Uterus (tissue), 4 donors: ENCODE measurements around the gene NXPH4. TPM values are rescaled to one million over a fixed set of nuclear protein-coding genes. Genes with fewer than 3 reads are reported as not detected.

ENCODE experiments used
- DNase-seq, 2 donors: peaks; one replicate each; pipeline ENCODE4 v3.0.0-alpha.2; 2019 to 2020
- H3K27ac ChIP-seq, 2 donors: fragments of 200-600 bp; sonication (generic); 1 replicate in 1 of 2; 2 replicates in 1 of 2; pipeline ENCODE4 v1.5.1; 2016 to 2018
- H3K27me3 ChIP-seq, 2 donors: fragments of 200-600 bp; sonication (generic); one replicate each; pipeline ENCODE4 v1.5.1; 2018 to 2019; ENCODE audit warnings: control low read depth in 1 of 2
- H3K36me3 ChIP-seq, 2 donors: fragments of 200-600 bp; sonication (generic); one replicate each; pipeline ENCODE4 v1.5.1; 2019; ENCODE audit warnings: control low read depth in 1 of 2
- H3K4me1 ChIP-seq, 2 donors: fragments of 200-600 bp; sonication (generic); one replicate each; pipeline ENCODE4 v1.5.1; 2018 to 2019; ENCODE audit warnings: control low read depth in 1 of 2
- H3K4me3 ChIP-seq, 2 donors: fragments of 200-600 bp; sonication (generic); 1 replicate in 1 of 2; 2 replicates in 1 of 2; pipeline ENCODE4 v1.5.1; 2018 to 2019; ENCODE audit warnings: mild to moderate bottlenecking in 1 of 2
- H3K9me3 ChIP-seq, 2 donors: fragments of 200-600 bp; sonication (generic); one replicate each; pipeline ENCODE4 v1.5.1; 2019; ENCODE audit warnings: control low read depth in 1 of 2
- POLR2A ChIP-seq, 2 donors: fragments of 450-650 bp; IDR thresholded peaks; one replicate each; pipeline ENCODE4 v1.6.1; 2016; ENCODE audit warnings: antibody characterized with exemption in 2 of 2, mild to moderate bottlenecking in 1 of 2, moderate library complexity in 1 of 2
- intact Hi-C: fragments of 100-400 bp; cut with DNase I; formaldehyde crosslinking; loops from one replicate; pipeline ENCODE4 v1.15.1; 2023; ENCODE audit warnings: low total_unique reads
- total RNA-seq, 4 donors: library from RNA; depleted of rRNA in 3 of 4; stranded (reverse); fragments of >200 nt in 3 of 4; gene quantifications; one replicate each; pipeline versions ENCODE4 v1.1.0 to v1.2.4, GENCODE V29; 2014 to 2023
- TF ChIP-seq, protein P1 (sequence below), 4 experiments: fragments of 200-600 bp in 2 of 4; fragments of 450-650 bp in 2 of 4; sonication (generic) in 2 of 4; IDR thresholded peaks; one replicate each; pipeline ENCODE4 v1.5.1; 2016 to 2019; ENCODE audit warnings: antibody characterized with exemption in 4 of 4, mild to moderate bottlenecking in 2 of 4, moderate library complexity in 1 of 4
- donor health status: DM: yes; HTN: yes; CAD: no.

Gene NXPH4
- total RNA-seq, 4 donors from 2014 or later, result 6.3 TPM; not detected in 3

- no peaks in the 10 kb centered on the region for H3K27me3 ChIP-seq
- H3K9me3 ChIP-seq, result no peaks in the 10 kb centered on the region
- intact Hi-C loops, result no loop called here
- peak overlapping the region in 1 of 2 donors; percentile 17 for H3K27ac ChIP-seq
- no peaks in the 10 kb centered on the region for H3K36me3 ChIP-seq
- no peak for TF ChIP-seq POLR2A (IDR thresholded peaks at IDR 0.05)
- TF ChIP-seq, protein P1, sequence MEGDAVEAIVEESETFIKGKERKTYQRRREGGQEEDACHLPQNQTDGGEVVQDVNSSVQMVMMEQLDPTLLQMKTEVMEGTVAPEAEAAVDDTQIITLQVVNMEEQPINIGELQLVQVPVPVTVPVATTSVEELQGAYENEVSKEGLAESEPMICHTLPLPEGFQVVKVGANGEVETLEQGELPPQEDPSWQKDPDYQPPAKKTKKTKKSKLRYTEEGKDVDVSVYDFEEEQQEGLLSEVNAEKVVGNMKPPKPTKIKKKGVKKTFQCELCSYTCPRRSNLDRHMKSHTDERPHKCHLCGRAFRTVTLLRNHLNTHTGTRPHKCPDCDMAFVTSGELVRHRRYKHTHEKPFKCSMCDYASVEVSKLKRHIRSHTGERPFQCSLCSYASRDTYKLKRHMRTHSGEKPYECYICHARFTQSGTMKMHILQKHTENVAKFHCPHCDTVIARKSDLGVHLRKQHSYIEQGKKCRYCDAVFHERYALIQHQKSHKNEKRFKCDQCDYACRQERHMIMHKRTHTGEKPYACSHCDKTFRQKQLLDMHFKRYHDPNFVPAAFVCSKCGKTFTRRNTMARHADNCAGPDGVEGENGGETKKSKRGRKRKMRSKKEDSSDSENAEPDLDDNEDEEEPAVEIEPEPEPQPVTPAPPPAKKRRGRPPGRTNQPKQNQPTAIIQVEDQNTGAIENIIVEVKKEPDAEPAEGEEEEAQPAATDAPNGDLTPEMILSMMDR (IDR thresholded peaks at IDR 0.05), result no peak
- no peak for DNase-seq
- H3K4me1 ChIP-seq, result no peaks in the 10 kb centered on the region
- no peak overlapping the region for H3K4me3 ChIP-seq
Observed at GRCh38 chr12:57169969-57170368, 46.6 kb upstream of the NXPH4 start.

DNA sequence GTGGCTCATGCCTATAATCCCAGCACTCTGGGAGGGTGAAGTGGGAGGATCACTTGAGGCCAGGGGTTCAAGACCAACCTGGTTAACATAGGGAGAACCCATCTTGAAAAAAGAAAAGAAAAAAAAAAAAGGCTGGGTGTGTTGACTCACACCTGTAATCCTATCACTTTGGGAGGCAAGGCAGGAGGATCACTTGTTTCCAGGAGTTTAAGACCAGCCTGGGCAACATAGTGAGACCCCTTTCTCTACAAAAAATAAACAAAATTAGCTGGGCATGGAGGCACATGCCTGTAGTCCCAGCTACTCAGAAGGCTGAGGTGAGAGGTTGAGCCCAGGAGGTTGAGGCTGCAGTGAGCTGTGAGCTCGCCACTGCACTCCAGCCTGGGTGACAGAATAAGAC, 46.2 kb upstream of the NXPH4 start:
- Histone ChIP-seq H3K4me1 (no peaks in the 10 kb centered on the region), H3K36me3 (no peaks in the 10 kb centered on the region), H3K27me3 (no peaks in the 10 kb centered on the region), H3K9me3 (no peaks in the 10 kb centered on the region), H3K27ac (peak overlapping the region in 1 of 2 donors; percentile 17), H3K4me3 (no peak overlapping the region)
- DNase-seq, result no peak
- TF ChIP-seq, protein P1 (IDR thresholded peaks at IDR 0.05), result no peak
- TF ChIP-seq POLR2A (IDR thresholded peaks at IDR 0.05), result no peak
- intact Hi-C loops, result no loop called here

DNA sequence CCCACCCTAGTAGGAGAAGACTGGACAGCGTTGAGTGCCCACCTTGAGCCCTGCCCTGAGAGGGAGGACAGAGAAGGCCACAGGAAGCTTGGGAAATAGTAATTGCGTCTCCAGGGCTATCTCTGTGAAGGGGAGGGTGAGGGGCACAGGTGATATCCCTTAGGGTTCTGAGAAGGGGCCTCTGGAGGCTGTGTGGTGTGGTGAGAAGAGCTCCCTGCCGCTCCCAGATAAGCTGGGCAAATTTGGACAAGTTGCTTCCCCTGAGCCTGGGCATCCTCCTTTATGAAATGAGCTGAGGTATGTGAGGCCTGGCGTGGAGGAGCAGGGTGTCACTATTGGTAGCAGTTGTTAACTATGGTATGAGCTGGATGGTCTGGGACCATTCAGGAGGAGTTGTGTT, 45.7 kb upstream of the NXPH4 start:
- no peak for DNase-seq
- intact Hi-C loops, result no loop called here
- TF ChIP-seq, protein P1 (IDR thresholded peaks at IDR 0.05), result no peak
- TF ChIP-seq POLR2A (IDR thresholded peaks at IDR 0.05), result no peak
- no peaks in the 10 kb centered on the region for H3K36me3 ChIP-seq
- no peak overlapping the region for H3K4me3 ChIP-seq
- H3K27me3 ChIP-seq, result no peaks in the 10 kb centered on the region
- H3K27ac ChIP-seq, result peak overlapping the region; percentile 56 to 57
- H3K4me1 ChIP-seq, result no peaks in the 10 kb centered on the region
- H3K9me3 ChIP-seq, result no peaks in the 10 kb centered on the region

DNA sequence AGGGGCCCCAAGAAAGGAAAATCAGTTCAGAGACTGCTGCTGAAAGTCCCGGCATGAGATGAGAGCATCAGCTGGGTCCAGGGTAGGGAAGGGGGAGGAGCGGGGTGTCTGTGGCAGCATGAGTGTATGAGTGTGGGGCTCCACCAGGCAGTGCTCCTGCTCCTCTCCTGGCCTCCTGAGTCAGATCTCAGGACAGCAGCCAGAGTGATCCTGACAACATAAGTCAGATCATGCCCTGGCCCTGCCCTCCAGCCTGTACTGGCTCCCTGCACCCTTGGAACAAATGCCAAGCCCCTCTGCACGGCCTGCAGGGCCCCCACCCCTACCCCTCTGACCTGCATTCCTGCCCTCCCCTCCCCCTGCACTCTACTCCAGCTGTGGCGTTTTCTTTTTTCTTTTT, 44.9 kb upstream of the NXPH4 start:
- no peaks in the 10 kb centered on the region for H3K36me3 ChIP-seq
- no peaks in the 10 kb centered on the region for H3K4me1 ChIP-seq
- no peaks in the 10 kb centered on the region for H3K27me3 ChIP-seq
- intact Hi-C loops, result no loop called here
- TF ChIP-seq, protein P1 (IDR thresholded peaks at IDR 0.05), result no peak
- no peak for TF ChIP-seq POLR2A (IDR thresholded peaks at IDR 0.05)
- peak overlapping the region; percentile 56 to 57 for H3K27ac ChIP-seq
- DNase-seq, result peak; percentile 71 to 74
- H3K4me3 ChIP-seq, result no peak overlapping the region
- H3K9me3 ChIP-seq, result no peaks in the 10 kb centered on the region

DNA sequence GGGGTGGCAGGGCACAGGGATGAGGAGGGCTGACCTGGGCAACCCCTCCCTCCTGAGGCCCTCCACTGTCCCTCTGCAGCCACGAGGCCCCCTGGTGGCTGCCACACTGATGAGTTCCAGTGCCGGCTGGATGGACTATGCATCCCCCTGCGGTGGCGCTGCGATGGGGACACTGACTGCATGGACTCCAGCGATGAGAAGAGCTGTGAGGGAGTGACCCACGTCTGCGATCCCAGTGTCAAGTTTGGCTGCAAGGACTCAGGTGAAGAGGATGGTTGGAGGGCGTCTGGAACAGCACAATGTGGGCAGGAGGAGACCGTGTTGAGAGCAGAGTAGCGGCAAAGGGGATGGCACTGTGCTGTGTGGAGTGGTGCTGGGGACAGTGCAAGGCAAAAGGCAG, 43.5 kb upstream of the NXPH4 start:
- H3K27ac ChIP-seq, result peak overlapping the region; percentile 11 to 27
- no peaks in the 10 kb centered on the region for H3K4me1 ChIP-seq
- TF ChIP-seq, protein P1 (IDR thresholded peaks at IDR 0.05), result peak; percentile 33 to 48 (median 46)
- no peak for TF ChIP-seq POLR2A (IDR thresholded peaks at IDR 0.05)
- H3K9me3 ChIP-seq, result no peaks in the 10 kb centered on the region
- no peaks in the 10 kb centered on the region for H3K27me3 ChIP-seq
- no peak overlapping the region for H3K4me3 ChIP-seq
- intact Hi-C loops, result no loop called here
- no peaks in the 10 kb centered on the region for H3K36me3 ChIP-seq
- no peak for DNase-seq
